ENCODE results near the gene ZNF593.

Gene ZNF593

GRCh38 chr1:26155370-26156284 lies 14.1 kb upstream of the ZNF593 start:
- TF ChIP-seq, protein P1, sequence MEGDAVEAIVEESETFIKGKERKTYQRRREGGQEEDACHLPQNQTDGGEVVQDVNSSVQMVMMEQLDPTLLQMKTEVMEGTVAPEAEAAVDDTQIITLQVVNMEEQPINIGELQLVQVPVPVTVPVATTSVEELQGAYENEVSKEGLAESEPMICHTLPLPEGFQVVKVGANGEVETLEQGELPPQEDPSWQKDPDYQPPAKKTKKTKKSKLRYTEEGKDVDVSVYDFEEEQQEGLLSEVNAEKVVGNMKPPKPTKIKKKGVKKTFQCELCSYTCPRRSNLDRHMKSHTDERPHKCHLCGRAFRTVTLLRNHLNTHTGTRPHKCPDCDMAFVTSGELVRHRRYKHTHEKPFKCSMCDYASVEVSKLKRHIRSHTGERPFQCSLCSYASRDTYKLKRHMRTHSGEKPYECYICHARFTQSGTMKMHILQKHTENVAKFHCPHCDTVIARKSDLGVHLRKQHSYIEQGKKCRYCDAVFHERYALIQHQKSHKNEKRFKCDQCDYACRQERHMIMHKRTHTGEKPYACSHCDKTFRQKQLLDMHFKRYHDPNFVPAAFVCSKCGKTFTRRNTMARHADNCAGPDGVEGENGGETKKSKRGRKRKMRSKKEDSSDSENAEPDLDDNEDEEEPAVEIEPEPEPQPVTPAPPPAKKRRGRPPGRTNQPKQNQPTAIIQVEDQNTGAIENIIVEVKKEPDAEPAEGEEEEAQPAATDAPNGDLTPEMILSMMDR (IDR thresholded peaks at IDR 0.05; ENCODE audit: extremely low read depth, missing control alignments) = no peak
- DNase-seq (ENCODE audit: low spot score) = no peak

- DNase-seq (ENCODE audit: low spot score) = no peak
- TF ChIP-seq, protein P1 (IDR thresholded peaks at IDR 0.05; ENCODE audit: extremely low read depth, missing control alignments) = no peak
Measured at GRCh38 chr1:26156285-26157038, 13.2 kb upstream of the ZNF593 start.

GRCh38 chr1:26158271-26158907 lies 11.3 kb upstream of the ZNF593 start:
- DNase-seq (ENCODE audit: low spot score) = peak; percentile 8
- TF ChIP-seq, protein P1 (IDR thresholded peaks at IDR 0.05; ENCODE audit: extremely low read depth, missing control alignments) = no peak

- TF ChIP-seq, protein P1 (IDR thresholded peaks at IDR 0.05; ENCODE audit: extremely low read depth, missing control alignments) = no peak
- peak; percentile 15 for DNase-seq (ENCODE audit: low spot score)
Measured at GRCh38 chr1:26158908-26159742, 10.6 kb upstream of the ZNF593 start, which contains the start of gene FAM110D. Gene FAM110D (plus strand): TSS chr1:26159079. CDS start chr1:26161292, 2,213 bp downstream.

DNA sequence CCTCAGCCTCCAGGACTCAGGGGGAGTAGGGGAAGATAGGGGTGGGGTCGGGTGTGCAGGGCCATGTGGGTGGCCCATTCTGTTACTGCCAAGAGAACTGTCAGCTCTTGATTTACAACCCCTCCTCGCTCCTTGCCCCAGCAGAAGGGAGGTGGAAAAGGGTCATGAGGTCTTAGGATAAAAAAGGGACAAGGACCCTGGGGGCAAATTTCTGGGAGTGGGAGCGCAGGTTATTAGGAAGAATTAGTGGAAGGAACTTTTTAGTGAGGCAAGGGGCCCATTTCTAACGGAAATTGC lies 10.0 kb upstream of the ZNF593 start:
- TF ChIP-seq, protein P1 (IDR thresholded peaks at IDR 0.05; ENCODE audit: extremely low read depth, missing control alignments) = no peak
- DNase-seq (ENCODE audit: low spot score) = no peak

- peak; percentile 22 for DNase-seq (ENCODE audit: low spot score)
- TF ChIP-seq, protein P1 (IDR thresholded peaks at IDR 0.05; ENCODE audit: extremely low read depth, missing control alignments) = no peak
Measured at GRCh38 chr1:26160527-26161414, 8.9 kb upstream of the ZNF593 start.

Data from GM20000 (cell line).